ENCODE results near the gene TNFAIP8L3.

GRCh38 chr15:51132384-51133139 lies 37.9 kb upstream of the TNFAIP8L3 start:
- no peak for TF ChIP-seq POLR2AphosphoS5 (IDR thresholded peaks at IDR 0.05; ENCODE audit: borderline replicate concordance, low read depth, low read length)
- TF ChIP-seq EZH2 (IDR thresholded peaks at IDR 0.05): no peak
- no peak for TF ChIP-seq FOXP2 (optimal IDR thresholded peaks at IDR 0.05; ENCODE audit: control extremely low read depth, extremely low read length, insufficient read depth)

All from SK-N-MC (cell line).